GM18519 (cell line): ENCODE data around the gene CPSF4.
A peak's percentile ranks its signal among the peaks of the same experiment; 100 is the strongest.
"Not testable (repeated sequence)": the region's sequence is repeated elsewhere in the genome, so short reads cannot be mapped to it uniquely, and the experiment has no call there.

Experiments
- ATAC-seq: cut with Tn5 transposase; IDR thresholded peaks from one replicate; pipeline ENCODE4 v1.9.1; 2021; ENCODE audit warnings: mild to moderate bottlenecking, moderate library complexity; ENCODE audit not compliant: unreplicated experiment, low FRiP score

CPSF4 gene

DNA sequence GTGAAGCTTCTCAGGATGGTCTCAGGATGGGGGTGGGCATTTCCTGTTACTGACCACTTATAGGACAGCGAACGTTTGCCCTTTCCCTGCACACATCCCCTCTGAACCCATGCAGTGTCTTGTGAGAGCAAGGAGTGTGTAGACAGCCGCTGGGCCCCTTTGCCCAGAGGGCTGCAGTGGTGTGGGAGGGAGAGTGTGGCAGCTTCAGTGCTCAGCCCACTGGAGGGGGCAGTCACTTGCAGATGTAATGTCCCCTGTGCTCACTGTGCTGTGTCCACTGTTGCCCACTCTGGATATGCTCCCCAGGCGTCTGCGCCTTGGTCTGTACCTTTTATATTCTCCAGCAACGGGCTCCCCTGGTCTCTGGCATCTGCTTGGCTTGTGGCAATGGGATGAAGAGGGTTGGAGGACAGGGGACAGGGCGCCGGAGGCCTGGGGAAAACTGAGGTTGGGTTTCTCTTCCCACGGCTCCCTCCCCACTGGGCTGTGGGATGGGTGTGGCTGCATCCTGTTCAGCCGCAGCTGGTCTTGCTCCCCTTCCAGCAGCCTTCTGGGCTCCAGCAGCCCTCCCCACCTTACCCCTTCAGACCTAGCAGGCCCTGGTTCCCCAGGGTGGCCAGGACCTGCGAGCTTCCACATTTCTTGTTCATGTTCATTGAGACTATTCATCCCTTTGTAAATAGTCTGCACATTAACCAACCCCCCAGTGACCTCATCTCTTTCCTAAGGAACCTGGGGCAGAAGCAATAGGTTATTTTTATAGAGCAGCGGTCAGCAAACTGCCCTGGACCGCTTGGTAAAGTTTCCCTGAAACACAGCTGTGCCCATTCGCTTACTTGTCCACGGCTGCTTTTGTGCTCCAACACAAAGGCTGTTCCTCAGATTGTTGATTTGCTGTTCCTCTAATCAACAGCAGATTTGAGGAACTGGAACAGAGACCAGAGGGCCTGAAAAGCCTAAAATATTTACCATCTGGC lies 40.0 kb downstream of the CPSF4 start:
- ATAC-seq = no peak

DNA sequence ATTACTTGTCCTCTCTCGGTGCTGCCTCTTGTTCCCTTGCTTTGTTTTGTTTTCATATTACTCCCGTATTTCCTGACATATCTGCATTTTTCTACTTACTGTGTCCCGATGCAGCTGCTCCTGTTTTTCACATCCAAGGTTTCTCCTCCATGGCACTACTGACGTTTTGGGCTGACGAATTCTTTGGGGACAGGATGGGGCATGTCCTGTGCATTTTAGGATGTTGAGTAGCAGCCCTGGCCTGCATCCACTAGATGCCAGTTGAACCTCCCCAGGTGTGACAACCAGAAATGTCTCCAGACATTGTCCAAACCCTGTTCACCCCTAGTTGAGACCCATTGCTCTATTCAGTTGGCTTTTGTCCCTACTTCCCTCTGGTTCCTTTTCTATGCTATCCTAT lies 46.4 kb downstream of the CPSF4 start:
- no peak for ATAC-seq

DNA sequence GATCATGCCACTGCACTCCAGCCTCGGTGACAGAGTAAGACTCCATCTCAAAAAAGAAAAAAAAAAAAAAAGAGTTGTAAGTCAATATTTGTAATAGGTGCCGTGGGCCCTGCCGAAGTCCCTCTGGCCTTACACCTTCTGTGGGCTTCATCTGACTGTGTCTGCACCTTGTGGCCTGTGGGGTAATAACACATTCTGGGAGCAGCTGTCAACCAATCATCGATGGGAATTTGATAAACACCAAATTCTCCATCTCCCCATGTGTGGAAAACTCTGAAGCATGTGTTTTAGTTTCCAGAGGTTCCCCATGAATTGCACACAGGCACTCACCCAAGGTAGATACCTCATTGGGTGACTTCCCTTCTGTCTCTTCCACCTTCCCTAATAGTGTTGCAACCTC lies 50.5 kb downstream of the CPSF4 start:
- no peak for ATAC-seq

DNA sequence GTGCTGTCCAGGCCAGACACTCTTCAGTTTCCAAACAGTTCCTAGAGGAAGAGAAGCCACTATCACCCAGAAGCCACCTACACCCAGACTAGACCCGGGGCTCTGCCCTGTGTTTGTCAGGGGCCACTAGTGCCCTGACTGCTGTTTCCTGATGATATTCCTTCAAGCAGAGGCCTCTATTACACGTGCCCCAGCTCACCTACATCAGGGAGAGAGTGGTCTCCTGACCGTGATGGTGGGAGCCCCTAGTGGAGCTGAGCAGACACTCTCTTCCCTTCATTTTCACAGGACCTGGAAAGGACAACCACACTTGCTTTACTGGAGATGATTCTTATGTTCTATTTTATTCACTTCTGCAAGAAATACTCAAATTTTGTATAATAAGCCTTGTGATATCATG lies 52.1 kb downstream of the CPSF4 start:
- no peak for ATAC-seq

DNA sequence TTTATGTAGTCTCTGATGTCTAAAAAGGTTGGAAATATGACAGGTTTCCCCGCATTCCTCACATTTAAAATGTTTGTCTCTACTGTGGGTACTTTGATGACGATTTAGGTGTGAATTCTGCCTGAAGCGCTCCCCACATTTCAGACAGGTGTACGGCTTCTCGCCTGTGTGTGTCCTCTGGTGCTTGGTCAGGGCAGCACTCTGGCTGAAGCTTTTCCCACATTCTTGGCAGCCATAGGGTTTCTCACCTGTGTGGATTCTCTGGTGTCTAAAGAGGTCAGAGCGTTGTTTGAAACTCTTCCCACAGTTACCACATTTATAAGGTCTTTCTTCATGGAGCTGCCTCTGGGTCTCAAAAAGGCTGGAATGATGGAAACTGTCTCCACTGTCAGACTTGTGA lies 55.1 kb downstream of the CPSF4 start:
- no peak for ATAC-seq

DNA sequence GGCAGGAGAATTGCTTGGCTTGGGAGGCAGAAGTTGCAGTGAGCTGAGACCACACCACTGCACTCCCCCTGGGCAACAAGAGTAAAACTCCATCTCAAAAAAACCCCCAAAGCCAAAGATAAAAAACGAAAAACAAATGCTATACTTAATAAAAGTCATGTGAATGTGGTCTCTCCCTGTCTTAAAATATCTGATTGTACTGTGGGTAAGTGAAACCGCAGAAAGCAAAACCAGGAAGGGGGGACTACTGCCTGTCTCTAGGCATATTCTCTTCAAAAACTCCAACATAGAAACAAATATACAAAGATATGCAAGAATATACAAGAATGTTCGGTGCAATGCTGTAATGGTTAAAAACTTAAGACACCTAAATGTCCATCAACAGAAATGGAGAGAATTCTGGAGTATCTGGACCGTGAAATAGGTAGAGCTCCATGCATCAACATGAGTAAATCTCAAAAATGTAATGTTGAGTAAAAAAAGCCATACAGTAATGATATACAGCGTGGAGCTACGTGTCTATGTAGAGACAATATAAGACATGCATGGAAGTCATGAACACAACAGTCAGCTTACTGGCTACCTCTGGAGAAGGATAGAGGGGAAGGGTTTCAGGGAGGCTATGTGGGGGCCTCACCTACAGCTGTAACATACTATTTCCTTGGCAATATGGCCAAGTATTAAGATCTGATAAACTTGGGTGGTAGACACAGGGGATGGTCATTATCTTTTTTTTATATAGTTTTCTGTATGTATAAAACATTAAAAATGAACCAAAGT lies 59.2 kb downstream of the CPSF4 start:
- ATAC-seq = no peak

DNA sequence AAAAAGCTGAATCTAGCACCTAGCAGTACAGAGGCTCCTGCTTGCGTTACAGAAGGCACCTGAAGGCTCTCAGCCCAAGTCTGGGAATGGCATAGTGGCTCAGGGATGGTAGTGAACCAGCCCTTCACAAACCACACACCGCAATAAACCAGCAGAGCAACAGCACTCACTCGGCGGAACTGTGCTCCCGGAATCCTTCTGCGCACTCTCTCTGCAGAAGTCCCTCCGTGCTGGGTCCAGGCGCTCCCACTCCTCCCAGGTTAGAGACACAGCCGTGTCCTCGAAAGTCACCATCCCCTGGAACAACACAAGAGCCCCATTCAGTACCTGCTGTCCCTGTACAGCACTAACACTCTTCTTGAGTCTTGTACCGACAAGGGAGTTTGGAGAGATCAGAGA lies 59.8 kb downstream of the CPSF4 start:
- no peak for ATAC-seq

DNA sequence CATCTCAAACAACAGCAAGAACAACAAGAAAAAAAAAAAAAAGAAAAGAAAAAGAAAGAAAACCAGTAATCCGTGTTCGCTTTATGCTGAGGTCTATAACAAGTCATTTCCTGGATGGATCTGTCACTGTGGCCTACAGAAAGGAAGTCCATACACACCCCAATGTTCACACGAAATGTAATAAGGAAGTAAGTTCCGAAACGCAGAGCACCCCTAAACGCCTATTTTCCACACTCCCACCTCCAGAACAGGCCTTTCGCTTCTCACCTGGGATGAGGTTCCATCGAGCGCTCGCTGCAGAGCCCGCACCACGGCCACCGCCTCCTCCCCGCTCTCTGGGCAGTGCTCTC lies 60.6 kb downstream of the CPSF4 start:
- ATAC-seq = peak; percentile 15

DNA sequence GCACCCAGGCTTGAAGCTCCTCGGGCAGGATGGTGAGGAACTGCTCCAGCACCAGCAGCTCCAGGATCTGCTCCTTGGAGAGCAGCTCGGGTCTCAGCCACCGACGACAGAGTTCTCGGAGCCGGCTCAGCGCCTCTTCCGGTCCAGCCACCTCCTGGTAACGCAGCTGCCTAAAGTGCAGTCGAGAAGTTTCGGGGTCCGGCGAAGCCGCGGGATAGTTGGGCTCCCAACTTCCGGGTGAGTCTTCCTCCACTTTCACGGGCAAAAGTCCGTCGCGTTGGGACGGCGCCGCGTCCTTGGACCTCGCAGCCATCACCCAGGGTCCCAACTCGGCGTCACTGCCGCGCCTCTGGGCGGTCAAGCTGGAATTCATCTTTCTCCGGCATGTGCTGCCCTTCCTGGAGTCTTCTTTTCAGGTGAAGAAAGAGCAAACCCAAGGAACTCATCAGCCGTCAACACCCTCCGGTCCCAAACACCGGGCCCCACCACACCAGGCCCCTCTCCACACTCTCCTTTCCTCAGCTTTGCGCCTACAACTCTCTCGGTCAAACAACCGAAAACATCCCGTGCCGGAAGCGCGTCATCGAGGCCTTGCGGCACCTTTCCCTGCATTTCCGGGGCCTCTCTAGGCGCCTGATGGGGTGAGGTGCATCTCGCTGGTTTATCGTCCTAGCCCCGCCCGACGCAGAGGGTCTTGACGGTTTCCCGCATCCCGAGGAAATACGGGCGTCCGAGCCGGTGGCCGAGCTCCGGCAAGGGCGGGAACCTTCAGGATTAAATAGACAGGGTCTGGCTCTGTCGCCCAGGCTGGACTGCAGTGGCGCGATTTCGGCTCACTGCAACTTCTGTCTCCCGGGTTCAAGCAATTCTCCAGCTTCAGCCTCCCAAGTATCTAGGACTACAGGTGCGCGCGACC lies 61.2 kb downstream of the CPSF4 start, which contains the start of gene ZNF394:
Gene ZNF394, minus strand, starts transcription at position 561 of the 916 bp plus-strand sequence. Its CDS starts 188 bp downstream, at position 373.
- ATAC-seq = peak; percentile 34

DNA sequence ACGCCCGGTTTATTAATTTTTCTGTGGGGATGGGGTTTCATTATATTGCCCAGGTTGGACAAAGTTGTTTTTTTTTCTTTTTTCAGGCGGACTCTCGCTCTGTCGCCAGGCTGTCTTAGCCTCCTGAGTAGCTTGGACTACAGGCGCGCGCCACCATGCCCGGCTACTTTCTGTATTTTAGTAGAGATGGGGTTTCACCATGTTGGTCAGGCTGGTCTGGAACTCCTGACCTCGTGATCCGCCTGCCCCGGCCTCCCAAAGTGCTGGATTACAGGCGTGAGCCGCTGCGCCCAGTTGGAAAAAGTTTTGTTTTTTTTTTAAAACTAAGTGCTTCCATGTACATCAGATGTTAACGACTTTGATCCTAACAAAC lies 61.9 kb downstream of the CPSF4 start:
- ATAC-seq = no peak

DNA sequence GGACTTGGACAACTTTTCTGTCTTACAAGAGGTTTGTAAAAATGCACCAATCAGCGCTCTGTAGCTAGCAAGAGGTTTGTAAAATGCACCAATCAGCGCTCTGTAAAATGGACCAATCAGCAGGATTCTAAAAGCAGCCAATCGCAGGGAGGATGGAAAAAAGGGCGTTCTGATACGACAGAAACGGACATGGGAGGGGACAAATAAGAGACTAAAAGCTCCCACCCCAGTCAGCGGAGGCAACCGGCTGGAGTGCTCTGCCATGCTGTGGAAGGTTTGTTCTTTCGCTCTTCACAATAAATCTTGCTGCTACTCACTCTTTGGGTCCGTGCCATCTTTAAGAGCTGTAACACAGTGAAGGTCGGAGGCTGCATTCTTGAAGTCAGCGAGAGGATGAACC lies 62.5 kb downstream of the CPSF4 start:
- ATAC-seq = not testable (repeated sequence)

DNA sequence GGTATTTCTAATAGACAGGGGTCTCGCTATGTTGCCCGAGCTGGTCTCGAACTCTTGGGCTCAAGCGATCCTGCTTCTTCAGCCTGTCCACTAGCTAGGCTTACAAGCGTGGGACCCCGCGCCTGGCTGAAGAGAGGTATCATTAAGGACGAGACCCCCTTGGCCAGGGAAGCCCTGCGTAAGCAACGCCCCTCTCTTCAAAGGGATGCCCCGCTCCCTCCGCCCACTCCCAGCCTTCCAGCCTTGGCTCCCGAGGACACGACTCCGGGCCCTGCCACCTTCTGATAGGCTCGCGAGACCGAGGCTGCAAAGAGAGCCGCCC lies 65.5 kb downstream of the CPSF4 start:
- no peak for ATAC-seq

DNA sequence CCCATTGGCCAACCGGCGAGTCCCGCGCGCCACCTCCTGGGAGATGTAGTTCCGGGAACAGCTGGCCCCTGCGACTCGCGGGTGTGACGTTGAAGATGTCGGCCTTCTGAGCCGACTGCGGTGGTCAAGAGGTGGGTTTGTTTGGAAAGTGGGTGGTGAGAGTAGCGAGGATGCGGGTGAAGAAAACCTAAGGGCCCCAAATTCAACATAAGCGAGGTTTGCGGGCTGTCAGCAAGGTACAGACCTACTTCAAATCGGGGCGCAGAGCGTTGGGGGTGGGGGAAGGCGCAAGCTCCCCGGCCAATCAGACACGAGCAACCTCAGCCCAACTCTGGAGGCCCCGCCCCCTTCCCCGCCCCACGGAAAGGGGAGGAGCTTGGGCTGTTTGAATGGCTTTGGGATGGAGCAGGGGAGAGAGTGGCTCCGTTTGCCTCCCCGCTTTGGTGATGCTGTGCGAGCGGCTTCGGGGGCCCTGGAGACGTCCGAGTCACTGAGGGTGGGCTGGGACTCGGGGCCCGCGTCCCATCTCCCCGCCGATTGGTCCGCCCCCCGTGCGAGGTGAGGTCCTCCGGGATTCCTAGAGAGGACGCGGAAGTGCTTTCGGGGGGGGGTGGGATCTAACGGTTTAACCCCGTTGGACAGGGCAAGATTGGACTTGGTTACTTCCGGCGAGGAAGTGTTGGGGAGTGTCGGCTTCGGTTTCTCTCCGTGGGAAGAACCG lies 66.0 kb downstream of the CPSF4 start, which contains the start of gene ZKSCAN5:
Gene ZKSCAN5, plus strand, starts transcription at position 60 of the 721 bp plus-strand sequence. CDS start 1,383 bp downstream, outside the sequence.
- ATAC-seq = peak; percentile 53

DNA sequence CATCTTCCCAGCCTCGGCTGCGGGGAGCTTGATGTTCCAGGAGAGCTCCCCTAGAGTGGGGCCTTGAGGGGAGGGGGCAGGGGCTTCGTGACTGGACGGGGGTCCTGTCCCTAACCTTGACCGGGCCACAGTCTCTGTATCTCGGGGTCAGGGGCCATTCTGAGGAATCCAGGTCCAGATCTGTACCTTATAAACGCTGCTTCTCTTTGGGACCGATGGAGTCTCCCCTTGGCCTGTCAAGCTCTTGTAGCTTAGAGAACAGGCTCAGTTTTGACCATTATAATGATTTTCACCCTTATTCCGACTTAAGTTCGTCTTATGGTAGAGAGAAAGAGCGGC lies 66.5 kb downstream of the CPSF4 start:
- ATAC-seq = peak; percentile 12
